Skin epidermis (tissue), 12 donors: ENCODE data around the gene FAR2.

ENCODE experiments used
- H3K27ac ChIP-seq, 21 experiments: fragments of 200-600 bp; sonication (generic) in 11 of 21; one replicate each; pipeline ENCODE4 v1.5.0; 2020; ENCODE audit warnings: mild to moderate bottlenecking in 3 of 21, inconsistent platforms in 2 of 21, moderate library complexity in 2 of 21
- H3K4me3 ChIP-seq, 7 experiments: fragments of 200-600 bp; sonication (generic) in 2 of 7; one replicate each; pipeline ENCODE4 v1.5.0; 2020; ENCODE audit warnings: inconsistent platforms in 2 of 7, mild to moderate bottlenecking in 2 of 7, moderate library complexity in 1 of 7

The FAR2 gene

GRCh38 chr12:29191267-29191850 is 42.3 kb downstream of the FAR2 start:
- Histone ChIP-seq H3K4me3 (no peak overlapping the region), H3K27ac (no peak overlapping the region)

- Histone ChIP-seq H3K4me3 (no peak overlapping the region), H3K27ac (no peak overlapping the region)
Observed at GRCh38 chr12:29198901-29199300, 49.8 kb downstream of the FAR2 start.

- no peak overlapping the region for H3K4me3 ChIP-seq
- H3K27ac ChIP-seq, result no peak overlapping the region
Observed at GRCh38 chr12:29200586-29200985, 51.5 kb downstream of the FAR2 start.

GRCh38 chr12:29201296-29201695 is 52.2 kb downstream of the FAR2 start:
- no peak overlapping the region for H3K27ac ChIP-seq
- H3K4me3 ChIP-seq, result no peak overlapping the region

GRCh38 chr12:29201746-29202145 is 52.7 kb downstream of the FAR2 start:
- H3K4me3 ChIP-seq, result no peak overlapping the region
- no peak overlapping the region for H3K27ac ChIP-seq

- H3K27ac ChIP-seq, result no peak overlapping the region
- H3K4me3 ChIP-seq, result no peak overlapping the region
Observed at GRCh38 chr12:29204521-29204920, 55.4 kb downstream of the FAR2 start.

- Histone ChIP-seq H3K27ac (no peak overlapping the region), H3K4me3 (no peak overlapping the region)
Observed at GRCh38 chr12:29207120-29207519, 58.0 kb downstream of the FAR2 start.

- Histone ChIP-seq H3K4me3 (no peak overlapping the region), H3K27ac (no peak overlapping the region)
Observed at GRCh38 chr12:29208060-29208459, 59.0 kb downstream of the FAR2 start.

GRCh38 chr12:29208936-29209701 is 60.0 kb downstream of the FAR2 start:
- Histone ChIP-seq H3K4me3 (no peak overlapping the region), H3K27ac (no peak overlapping the region)

- Histone ChIP-seq H3K27ac (no peak overlapping the region), H3K4me3 (no peak overlapping the region)
Observed at GRCh38 chr12:29211696-29212095, 62.6 kb downstream of the FAR2 start.

- H3K27ac ChIP-seq, result no peak overlapping the region
Observed at GRCh38 chr12:29212682-29213403, 63.8 kb downstream of the FAR2 start.

GRCh38 chr12:29216266-29216665 is 67.2 kb downstream of the FAR2 start:
- Histone ChIP-seq H3K4me3 (no peak overlapping the region), H3K27ac (no peak overlapping the region)

More at GRCh38 chr12:29212682-29213403, 63.8 kb downstream of the FAR2 start:
- H3K4me3 ChIP-seq, result no peak overlapping the region

- peak overlapping the region in 1 of 21 experiments; percentile 8 for H3K27ac ChIP-seq
Observed at GRCh38 chr12:29216797-29217575, 67.9 kb downstream of the FAR2 start.

GRCh38 chr12:29220632-29221336 is 71.7 kb downstream of the FAR2 start:
- no peak overlapping the region for H3K27ac ChIP-seq
- H3K4me3 ChIP-seq, result no peak overlapping the region

More at GRCh38 chr12:29216797-29217575, 67.9 kb downstream of the FAR2 start:
- H3K4me3 ChIP-seq, result no peak overlapping the region

- H3K27ac ChIP-seq, result no peak overlapping the region
- H3K4me3 ChIP-seq, result no peak overlapping the region
Observed at GRCh38 chr12:29222200-29222599, 73.1 kb downstream of the FAR2 start.

- Histone ChIP-seq H3K4me3 (no peak overlapping the region), H3K27ac (peak overlapping the region in 1 of 21 experiments; percentile 24)
Observed at GRCh38 chr12:29223426-29223825, 74.3 kb downstream of the FAR2 start.

- no peak overlapping the region for H3K4me3 ChIP-seq
- peak overlapping the region in 1 of 21 experiments; percentile 24 for H3K27ac ChIP-seq
Observed at GRCh38 chr12:29223956-29224543, 75.0 kb downstream of the FAR2 start.

- H3K4me3 ChIP-seq, result no peak overlapping the region
- peak overlapping the region in 1 of 21 experiments; percentile 44 for H3K27ac ChIP-seq
Observed at GRCh38 chr12:29224572-29224971, 75.5 kb downstream of the FAR2 start.

GRCh38 chr12:29225834-29226233 is 76.8 kb downstream of the FAR2 start:
- H3K27ac ChIP-seq, result no peak overlapping the region
- no peak overlapping the region for H3K4me3 ChIP-seq
